ENCODE measurements around the gene PDCD6IP.

DNA sequence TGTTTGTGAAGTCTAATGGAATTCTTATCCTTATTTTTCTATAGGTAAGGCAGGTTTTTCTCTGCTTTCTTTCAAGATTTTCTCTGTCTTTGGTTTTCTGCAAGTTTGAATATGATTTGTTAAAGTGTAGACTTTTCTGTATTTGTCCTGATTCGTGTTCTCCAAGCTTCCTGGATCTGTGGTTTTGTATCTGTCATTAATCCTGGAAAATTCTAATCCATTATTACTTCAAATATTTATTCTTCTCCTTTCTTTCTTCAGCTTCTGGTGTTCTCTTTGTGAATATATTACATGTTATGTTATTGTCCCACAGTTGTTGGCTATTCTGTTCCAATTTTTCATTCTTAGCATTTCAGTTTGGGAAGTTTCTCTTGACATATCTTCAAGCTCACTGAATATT lies 76.4 kb downstream of the PDCD6IP start:
- TF ChIP-seq, protein P1, sequence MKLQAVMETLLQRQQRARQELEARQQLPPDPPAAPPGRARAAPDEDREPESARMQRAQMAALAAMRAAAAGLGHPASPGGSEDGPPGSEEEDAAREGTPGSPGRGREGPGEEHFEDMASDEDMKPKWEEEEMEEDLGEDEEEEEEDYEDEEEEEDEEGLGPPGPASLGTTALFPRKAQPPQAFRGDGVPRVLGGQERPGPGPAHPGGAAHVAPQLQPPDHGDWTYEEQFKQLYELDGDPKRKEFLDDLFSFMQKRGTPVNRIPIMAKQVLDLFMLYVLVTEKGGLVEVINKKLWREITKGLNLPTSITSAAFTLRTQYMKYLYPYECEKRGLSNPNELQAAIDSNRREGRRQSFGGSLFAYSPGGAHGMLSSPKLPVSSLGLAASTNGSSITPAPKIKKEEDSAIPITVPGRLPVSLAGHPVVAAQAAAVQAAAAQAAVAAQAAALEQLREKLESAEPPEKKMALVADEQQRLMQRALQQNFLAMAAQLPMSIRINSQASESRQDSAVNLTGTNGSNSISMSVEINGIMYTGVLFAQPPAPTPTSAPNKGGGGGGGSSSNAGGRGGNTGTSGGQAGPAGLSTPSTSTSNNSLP (IDR thresholded peaks at IDR 0.05; ENCODE audit: low read depth, low read length), result no peak
- TF ChIP-seq MAFK (conservative IDR thresholded peaks at IDR 0.05 in 1 of 2, IDR thresholded peaks at IDR 0.05 in 1 of 2; ENCODE audit: low read length in 2 of 2), result no peak
- TF ChIP-seq, protein P2, sequence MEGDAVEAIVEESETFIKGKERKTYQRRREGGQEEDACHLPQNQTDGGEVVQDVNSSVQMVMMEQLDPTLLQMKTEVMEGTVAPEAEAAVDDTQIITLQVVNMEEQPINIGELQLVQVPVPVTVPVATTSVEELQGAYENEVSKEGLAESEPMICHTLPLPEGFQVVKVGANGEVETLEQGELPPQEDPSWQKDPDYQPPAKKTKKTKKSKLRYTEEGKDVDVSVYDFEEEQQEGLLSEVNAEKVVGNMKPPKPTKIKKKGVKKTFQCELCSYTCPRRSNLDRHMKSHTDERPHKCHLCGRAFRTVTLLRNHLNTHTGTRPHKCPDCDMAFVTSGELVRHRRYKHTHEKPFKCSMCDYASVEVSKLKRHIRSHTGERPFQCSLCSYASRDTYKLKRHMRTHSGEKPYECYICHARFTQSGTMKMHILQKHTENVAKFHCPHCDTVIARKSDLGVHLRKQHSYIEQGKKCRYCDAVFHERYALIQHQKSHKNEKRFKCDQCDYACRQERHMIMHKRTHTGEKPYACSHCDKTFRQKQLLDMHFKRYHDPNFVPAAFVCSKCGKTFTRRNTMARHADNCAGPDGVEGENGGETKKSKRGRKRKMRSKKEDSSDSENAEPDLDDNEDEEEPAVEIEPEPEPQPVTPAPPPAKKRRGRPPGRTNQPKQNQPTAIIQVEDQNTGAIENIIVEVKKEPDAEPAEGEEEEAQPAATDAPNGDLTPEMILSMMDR (CRISPR knock-in tag; IDR thresholded peaks at IDR 0.05), result no peak
- no peak for TF ChIP-seq NR2C2 (CRISPR knock-in tag; IDR thresholded peaks at IDR 0.05; ENCODE audit: borderline replicate concordance)
- TF ChIP-seq DR1 (CRISPR knock-in tag; IDR thresholded peaks at IDR 0.05), result no peak
- TF ChIP-seq MEIS1 (CRISPR knock-in tag; IDR thresholded peaks at IDR 0.05; ENCODE audit: borderline replicate concordance), result no peak
